ENCODE measurements around the gene FBXO40. TPM values are rescaled to one million over a fixed set of nuclear protein-coding genes. Genes with fewer than 3 reads are reported as not detected.
"Not testable (repeated sequence)": the region's sequence is repeated elsewhere in the genome, so short reads cannot be mapped to it uniquely, and the experiment has no call there.

The FBXO40 gene
- total RNA-seq, 1 donor from 2014 or later = not detected

- no peak overlapping the region for H3K27ac ChIP-seq (ENCODE audit: low read depth, low read length)
- Mint-ChIP-seq H3K27me3 (ENCODE audit: low read depth, unreplicated experiment) (peaks cover 15% of the 10 kb centered on the region), H3K4me3 (ENCODE audit: unreplicated experiment) (no peak overlapping the region), H3K9me3 (ENCODE audit: unreplicated experiment) (no peaks in the 10 kb centered on the region), H3K27ac (ENCODE audit: unreplicated experiment) (no peak overlapping the region), H3K36me3 (ENCODE audit: low read depth, unreplicated experiment) (no peaks in the 10 kb centered on the region), H3K4me1 (ENCODE audit: low read depth, unreplicated experiment) (no peaks in the 10 kb centered on the region)
- H3K4me3 ChIP-seq (ENCODE audit: insufficient read depth, low read depth, low read length) = no peak overlapping the region
- H3K36me3 ChIP-seq (ENCODE audit: insufficient read depth, low read length) = no peaks in the 10 kb centered on the region
- no peaks in the 10 kb centered on the region for H3K4me1 ChIP-seq (ENCODE audit: insufficient read depth, low read length)
- H3K27me3 ChIP-seq (ENCODE audit: insufficient read depth, low read length) = no peaks in the 10 kb centered on the region
- TF ChIP-seq CTCF (IDR thresholded peaks at IDR 0.05; ENCODE audit: insufficient read depth, low read depth, low read length) (no peak), EZH2 (IDR thresholded peaks at IDR 0.05; ENCODE audit: insufficient read depth, low read length) (no peak)
- FAIRE-seq (no peak), DNase-seq (ENCODE audit: low read depth) (no peak)
- no peak overlapping the region for H2AFZ ChIP-seq (ENCODE audit: low read depth, low read length)
- H4K20me1 ChIP-seq (ENCODE audit: insufficient read depth, low read length) = no peaks in the 10 kb centered on the region
- H3K9me3 ChIP-seq (ENCODE audit: insufficient read depth, low read depth, low read length) = no peaks in the 10 kb centered on the region
- no peak overlapping the region for H3K9ac ChIP-seq (ENCODE audit: low read length)
- H3K79me2 ChIP-seq (ENCODE audit: insufficient read depth, low read length) = no peaks in the 10 kb centered on the region
- H3K4me2 ChIP-seq (ENCODE audit: low read length) = no peak overlapping the region
Measured at GRCh38 chr3:121584418-121584817, 8.8 kb upstream of the FBXO40 start.

GRCh38 chr3:121593806-121594205 lies 627 bp downstream of the FBXO40 start:
- H3K4me1 Mint-ChIP-seq (ENCODE audit: low read depth, unreplicated experiment); H3K27ac Mint-ChIP-seq (ENCODE audit: unreplicated experiment); H4K20me1 ChIP-seq (ENCODE audit: insufficient read depth, low read length): not testable (repeated sequence)

GRCh38 chr3:121594850-121595249 lies 1.7 kb downstream of the FBXO40 start:
- FAIRE-seq = no peak
- Histone ChIP-seq H3K9me3 (ENCODE audit: insufficient read depth, low read depth, low read length) (no peaks in the 10 kb centered on the region), H3K4me1 (ENCODE audit: insufficient read depth, low read length) (no peaks in the 10 kb centered on the region), H3K4me3 (ENCODE audit: insufficient read depth, low read depth, low read length) (no peak overlapping the region), H3K27me3 (ENCODE audit: insufficient read depth, low read length) (peaks cover 3% of the 10 kb centered on the region), H3K4me2 (ENCODE audit: low read length) (no peak overlapping the region), H3K79me2 (ENCODE audit: insufficient read depth, low read length) (no peaks in the 10 kb centered on the region), H4K20me1 (ENCODE audit: insufficient read depth, low read length) (no peaks in the 10 kb centered on the region), H3K36me3 (ENCODE audit: insufficient read depth, low read length) (no peaks in the 10 kb centered on the region), H3K27ac (ENCODE audit: low read depth, low read length) (no peak overlapping the region), H2AFZ (ENCODE audit: low read depth, low read length) (no peak overlapping the region), H3K9ac (ENCODE audit: low read length) (no peak overlapping the region)
- no peaks in the 10 kb centered on the region for H3K36me3 Mint-ChIP-seq (ENCODE audit: low read depth, unreplicated experiment)
- no peaks in the 10 kb centered on the region for H3K9me3 Mint-ChIP-seq (ENCODE audit: unreplicated experiment)
- no peak for DNase-seq (ENCODE audit: low read depth)
- no peak for TF ChIP-seq EZH2 (IDR thresholded peaks at IDR 0.05; ENCODE audit: insufficient read depth, low read length)
- no peak for TF ChIP-seq CTCF (IDR thresholded peaks at IDR 0.05; ENCODE audit: insufficient read depth, low read depth, low read length)
- H3K4me1 Mint-ChIP-seq (ENCODE audit: low read depth, unreplicated experiment) = no peaks in the 10 kb centered on the region
- H3K27me3 Mint-ChIP-seq (ENCODE audit: low read depth, unreplicated experiment) = peaks cover 17% of the 10 kb centered on the region
- no peak overlapping the region for H3K27ac Mint-ChIP-seq (ENCODE audit: unreplicated experiment)
- no peak overlapping the region for H3K4me3 Mint-ChIP-seq (ENCODE audit: unreplicated experiment)

More at GRCh38 chr3:121593806-121594205, 627 bp downstream of the FBXO40 start:
- H3K27ac ChIP-seq (ENCODE audit: low read depth, low read length); DNase-seq (ENCODE audit: low read depth); H3K4me1 ChIP-seq (ENCODE audit: insufficient read depth, low read length); H2AFZ ChIP-seq (ENCODE audit: low read depth, low read length); H3K27me3 ChIP-seq (ENCODE audit: insufficient read depth, low read length); H3K9me3 ChIP-seq (ENCODE audit: insufficient read depth, low read depth, low read length); H3K4me3 ChIP-seq (ENCODE audit: insufficient read depth, low read depth, low read length); H3K9ac ChIP-seq (ENCODE audit: low read length); H3K4me3 Mint-ChIP-seq (ENCODE audit: unreplicated experiment); H3K79me2 ChIP-seq (ENCODE audit: insufficient read depth, low read length); H3K4me2 ChIP-seq (ENCODE audit: low read length); H3K36me3 ChIP-seq (ENCODE audit: insufficient read depth, low read length); FAIRE-seq; H3K9me3 Mint-ChIP-seq (ENCODE audit: unreplicated experiment); H3K36me3 Mint-ChIP-seq (ENCODE audit: low read depth, unreplicated experiment): not testable (repeated sequence)
- peaks cover 17% of the 10 kb centered on the region for H3K27me3 Mint-ChIP-seq (ENCODE audit: low read depth, unreplicated experiment)

Data from astrocyte (in vitro differentiated cells and primary cell).